Trophoblast cell (in vitro differentiated cells and primary cell): Measurements from ENCODE around the gene MAP1B.

Experiments used
- DNase-seq, 2 donors: peaks; one replicate each; pipeline ENCODE4 v3.0.0-alpha.2; 2016
- H2AFZ ChIP-seq: 2 replicates; pipeline ENCODE4 v1.6.1; 2013; ENCODE audit warnings: low read length, moderate library complexity, mild to moderate bottlenecking; ENCODE audit not compliant: insufficient read depth, poor library complexity
- H2AK5ac ChIP-seq: 2 replicates; pipeline ENCODE4 v1.6.1; 2013; ENCODE audit warnings: mild to moderate bottlenecking, low read length
- H2BK120ac ChIP-seq: 2 replicates; pipeline ENCODE4 v1.6.1; 2013; ENCODE audit warnings: low read length, mild to moderate bottlenecking, moderate library complexity; ENCODE audit not compliant: insufficient read depth, poor library complexity
- H2BK12ac ChIP-seq: 2 replicates; pipeline ENCODE4 v1.6.1; 2013; ENCODE audit warnings: mild to moderate bottlenecking, low read length, moderate library complexity
- H2BK5ac ChIP-seq: 2 replicates; pipeline ENCODE4 v1.6.1; 2013; ENCODE audit warnings: low read length, low read depth, moderate library complexity, mild to moderate bottlenecking; ENCODE audit not compliant: poor library complexity
- H3K14ac ChIP-seq: 2 replicates; pipeline ENCODE4 v1.6.1; 2013; ENCODE audit warnings: mild to moderate bottlenecking, low read length
- H3K18ac ChIP-seq: 2 replicates; pipeline ENCODE4 v1.6.1; 2013; ENCODE audit warnings: mild to moderate bottlenecking, low read length
- H3K23ac ChIP-seq: 2 replicates; pipeline ENCODE4 v1.6.1; 2013; ENCODE audit warnings: low read length
- H3K27ac ChIP-seq: 2 replicates; pipeline ENCODE4 v1.5.1; 2013; ENCODE audit warnings: low read depth, mild to moderate bottlenecking, inconsistent platforms, low read length, moderate library complexity
- H3K27me3 ChIP-seq: 2 replicates; pipeline ENCODE4 v1.6.1; 2013; ENCODE audit warnings: inconsistent platforms, mild to moderate bottlenecking, low read length, moderate library complexity; ENCODE audit not compliant: insufficient read depth
- H3K36me3 ChIP-seq, 2 experiments: 1 replicate in 1 of 2; 2 replicates in 1 of 2; pipeline ENCODE4 v1.6.1; 2013; ENCODE audit warnings: low read length in 2 of 2, mild to moderate bottlenecking in 2 of 2, moderate library complexity in 1 of 2; ENCODE audit not compliant: insufficient read depth in 2 of 2, control insufficient read depth in 1 of 2
- H3K4ac ChIP-seq: 2 replicates; pipeline ENCODE4 v1.6.1; 2013; ENCODE audit warnings: low read depth, mild to moderate bottlenecking, low read length, moderate library complexity
- H3K4me1 ChIP-seq, 2 experiments: 1 replicate in 1 of 2; 2 replicates in 1 of 2; pipeline ENCODE4 v1.6.1; 2013; ENCODE audit warnings: low read length in 2 of 2, mild to moderate bottlenecking in 2 of 2, moderate library complexity in 1 of 2; ENCODE audit not compliant: insufficient read depth in 2 of 2, control insufficient read depth in 1 of 2
- H3K4me2 ChIP-seq: 2 replicates; pipeline ENCODE4 v1.6.1; 2013; ENCODE audit warnings: inconsistent platforms, mild to moderate bottlenecking, low read length, moderate library complexity
- H3K4me3 ChIP-seq: 2 replicates; pipeline ENCODE4 v1.5.1; 2013; ENCODE audit warnings: mild to moderate bottlenecking, low read depth, low read length, inconsistent platforms
- H3K79me1 ChIP-seq: one replicate; pipeline ENCODE4 v1.6.1; 2013; ENCODE audit warnings: low read length
- H3K79me2 ChIP-seq: 2 replicates; pipeline ENCODE4 v1.6.1; 2013; ENCODE audit warnings: low read length, mild to moderate bottlenecking; ENCODE audit not compliant: control insufficient read depth, insufficient read depth, poor library complexity
- H3K9ac ChIP-seq: 2 replicates; pipeline ENCODE4 v1.6.1; 2013; ENCODE audit warnings: mild to moderate bottlenecking, low read length
- H3K9me3 ChIP-seq: 2 replicates; pipeline ENCODE4 v1.6.1; 2013; ENCODE audit warnings: low read depth, mild to moderate bottlenecking, control low read depth, inconsistent platforms, low read length; ENCODE audit not compliant: insufficient read depth
- H4K12ac ChIP-seq: 2 replicates; pipeline ENCODE4 v1.6.1; 2013; ENCODE audit warnings: low read depth, mild to moderate bottlenecking, low read length, moderate library complexity
- H4K8ac ChIP-seq: 2 replicates; pipeline ENCODE4 v1.6.1; 2013; ENCODE audit warnings: low read depth, mild to moderate bottlenecking, low read length, moderate library complexity
- H4K91ac ChIP-seq: one replicate; pipeline ENCODE4 v1.6.1; 2013; ENCODE audit warnings: low read depth, mild to moderate bottlenecking, low read length, moderate library complexity
- WGBS: extraction: QIAGEN DNeasy Blood & Tissue Kit; methylation state at CpG from one replicate; pipeline ENCODE4 v1.1.7; 2013; ENCODE audit warnings: missing lambda C conversion rate; ENCODE audit not compliant: insufficient read length, insufficient coverage; ENCODE audit errors: extremely low coverage; 5-methylcytosine and 5-hydroxymethylcytosine counted together

The MAP1B gene

DNA sequence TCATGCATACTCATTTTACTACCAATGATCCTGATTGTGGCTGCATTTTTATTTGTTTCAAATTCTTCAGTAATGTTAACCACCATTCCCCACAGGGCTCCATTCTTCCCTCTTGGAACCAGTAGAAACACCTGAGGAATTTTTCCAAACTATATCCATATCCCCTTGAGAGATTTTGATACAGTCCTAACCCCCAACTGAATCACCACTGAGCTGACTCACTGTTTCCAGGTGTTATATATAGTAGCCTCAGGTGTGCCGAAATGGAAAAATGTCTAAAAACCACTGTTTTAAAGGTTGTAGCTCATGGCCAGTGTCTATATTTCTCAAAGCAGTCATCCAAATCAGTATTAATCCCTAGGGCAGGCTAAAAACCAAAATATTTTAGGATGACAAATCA, 127.6 kb downstream of the MAP1B start:
- Histone ChIP-seq H4K8ac (no peak overlapping the region), H3K9me3 (no peaks in the 10 kb centered on the region), H3K79me1 (peaks cover 1% of the 10 kb centered on the region), H3K18ac (no peak overlapping the region), H3K14ac (no peak overlapping the region), H3K4me3 (no peak overlapping the region), H2BK120ac (no peak overlapping the region), H3K36me3 (peaks cover 0 to 2% of the 10 kb centered on the region in 2 experiments), H4K91ac (no peak overlapping the region), H3K4ac (no peak overlapping the region), H3K4me1 (peaks cover 0 to 5% of the 10 kb centered on the region in 2 experiments), H3K4me2 (no peak overlapping the region), H3K27me3 (no peaks in the 10 kb centered on the region), H3K23ac (no peak overlapping the region), H2AFZ (no peak overlapping the region), H2BK5ac (no peak overlapping the region), H3K27ac (no peak overlapping the region), H2BK12ac (no peak overlapping the region), H3K79me2 (no peaks in the 10 kb centered on the region), H4K12ac (no peak overlapping the region), H3K9ac (no peak overlapping the region), H2AK5ac (no peak overlapping the region)
- peak in 1 of 2 donors; percentile 12 for DNase-seq
- WGBS = no CpG with 5 or more reads among the region's 1 CpG

- no peak overlapping the region for H2BK120ac ChIP-seq
- H2AK5ac ChIP-seq = no peak overlapping the region
- no peaks in the 10 kb centered on the region for H3K79me2 ChIP-seq
- no peak overlapping the region for H3K4me2 ChIP-seq
- no peak overlapping the region for H3K27ac ChIP-seq
- H4K8ac ChIP-seq = no peak overlapping the region
- no peak overlapping the region for H2AFZ ChIP-seq
- no peak overlapping the region for H3K14ac ChIP-seq
- H3K27me3 ChIP-seq = no peaks in the 10 kb centered on the region
- no peak overlapping the region for H3K9ac ChIP-seq
- no peak overlapping the region for H4K91ac ChIP-seq
- no peak overlapping the region for H2BK5ac ChIP-seq
- no peak overlapping the region for H3K23ac ChIP-seq
- H2BK12ac ChIP-seq = no peak overlapping the region
- H4K12ac ChIP-seq = no peak overlapping the region
- DNase-seq = no peak
- WGBS = no CpG with 5 or more reads among the region's 1 CpG
- H3K79me1 ChIP-seq = peaks cover 1% of the 10 kb centered on the region
- no peak overlapping the region for H3K4ac ChIP-seq
- peaks cover 0 to 2% of the 10 kb centered on the region in 2 experiments for H3K36me3 ChIP-seq
- no peak overlapping the region for H3K4me3 ChIP-seq
- H3K9me3 ChIP-seq = no peaks in the 10 kb centered on the region
- no peak overlapping the region for H3K18ac ChIP-seq
- H3K4me1 ChIP-seq = peaks cover 0 to 5% of the 10 kb centered on the region in 2 experiments
These were observed 128.4 kb downstream of the MAP1B start for GRCh38 chr5:72235725-72236124.

DNA sequence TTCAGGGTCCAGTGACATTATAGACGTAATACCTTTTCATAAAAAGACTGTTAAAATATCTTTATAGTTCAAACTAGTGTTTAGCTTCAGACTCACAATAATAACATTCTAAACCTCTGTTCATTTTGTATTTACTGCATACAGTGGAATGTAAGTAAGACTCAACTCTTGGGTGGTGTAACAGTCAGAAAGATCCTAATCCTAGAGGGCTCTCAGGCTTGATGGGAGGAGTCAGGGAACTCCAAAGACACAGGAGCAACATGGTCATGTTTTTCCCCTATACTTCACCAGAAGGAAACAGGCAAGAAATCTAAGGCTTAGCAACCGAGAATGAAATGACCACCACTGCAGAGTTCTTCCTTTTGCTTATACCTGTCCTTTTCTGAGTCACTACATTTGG, 130.1 kb downstream of the MAP1B start:
- Histone ChIP-seq H3K23ac (no peak overlapping the region), H3K79me2 (no peaks in the 10 kb centered on the region)
- WGBS = no CpG with 5 or more reads among the region's 2 CpGs

DNA sequence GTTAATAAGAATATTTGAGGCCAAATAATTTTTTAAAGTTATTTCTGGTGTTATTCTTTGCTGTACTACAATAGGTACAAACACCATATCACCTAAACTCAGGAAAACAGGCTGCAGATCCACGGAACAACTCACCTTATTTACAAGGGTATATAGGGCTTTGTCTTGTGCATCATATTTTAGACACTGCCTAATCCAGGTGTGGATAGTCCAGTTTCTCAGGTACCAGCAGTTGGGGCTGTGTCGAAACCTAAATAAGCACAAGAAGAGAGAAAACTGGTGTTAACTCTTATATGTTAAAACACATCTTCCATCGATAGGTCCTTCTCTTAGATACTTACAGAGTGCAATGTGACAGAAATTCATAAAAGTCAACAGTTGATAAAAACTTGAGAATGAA, 130.6 kb downstream of the MAP1B start:
- WGBS = no CpG with 5 or more reads among the region's 3 CpGs
- Histone ChIP-seq H3K79me2 (no peaks in the 10 kb centered on the region), H3K79me1 (peaks cover 1% of the 10 kb centered on the region), H2BK5ac (no peak overlapping the region), H2AFZ (no peak overlapping the region), H3K4me2 (no peak overlapping the region), H3K23ac (no peak overlapping the region), H3K14ac (no peak overlapping the region), H2AK5ac (no peak overlapping the region), H2BK120ac (no peak overlapping the region), H3K27ac (no peak overlapping the region), H3K18ac (no peak overlapping the region), H4K8ac (no peak overlapping the region), H3K4me3 (no peak overlapping the region), H3K27me3 (no peaks in the 10 kb centered on the region), H3K36me3 (peaks cover 0 to 2% of the 10 kb centered on the region in 2 experiments), H3K4me1 (peaks cover 0 to under 1% of the 10 kb centered on the region in 2 experiments), H4K12ac (no peak overlapping the region), H3K9me3 (no peaks in the 10 kb centered on the region), H2BK12ac (no peak overlapping the region), H4K91ac (no peak overlapping the region), H3K4ac (no peak overlapping the region), H3K9ac (no peak overlapping the region)
- peak; percentile 14 to 61 for DNase-seq

More for the DNA sequence above, 130.1 kb downstream of the MAP1B start:
- Histone ChIP-seq H4K8ac (no peak overlapping the region), H4K12ac (no peak overlapping the region), H2BK12ac (no peak overlapping the region), H3K79me1 (peaks cover 1% of the 10 kb centered on the region), H3K9ac (no peak overlapping the region), H3K4me1 (peaks cover 0 to 2% of the 10 kb centered on the region in 2 experiments), H3K27ac (no peak overlapping the region), H4K91ac (no peak overlapping the region), H3K4me3 (no peak overlapping the region), H3K27me3 (no peaks in the 10 kb centered on the region), H3K4me2 (no peak overlapping the region), H3K9me3 (no peaks in the 10 kb centered on the region), H3K14ac (no peak overlapping the region), H2BK120ac (no peak overlapping the region), H2AFZ (no peak overlapping the region), H3K4ac (no peak overlapping the region), H2AK5ac (no peak overlapping the region), H2BK5ac (no peak overlapping the region), H3K18ac (no peak overlapping the region), H3K36me3 (peaks cover 0 to 2% of the 10 kb centered on the region in 2 experiments)
- peak; percentile 5 to 47 for DNase-seq
